ENCODE results near the gene FXN. TPM values are rescaled to one million over a fixed set of nuclear protein-coding genes. Genes with fewer than 3 reads are reported as not detected.
A peak's percentile ranks its signal among the peaks of the same experiment; 100 is the strongest.

FXN gene
- total and polyA plus RNA-seq, 4 donors = 3.6 to 13.5 (median 10.6) TPM

DNA sequence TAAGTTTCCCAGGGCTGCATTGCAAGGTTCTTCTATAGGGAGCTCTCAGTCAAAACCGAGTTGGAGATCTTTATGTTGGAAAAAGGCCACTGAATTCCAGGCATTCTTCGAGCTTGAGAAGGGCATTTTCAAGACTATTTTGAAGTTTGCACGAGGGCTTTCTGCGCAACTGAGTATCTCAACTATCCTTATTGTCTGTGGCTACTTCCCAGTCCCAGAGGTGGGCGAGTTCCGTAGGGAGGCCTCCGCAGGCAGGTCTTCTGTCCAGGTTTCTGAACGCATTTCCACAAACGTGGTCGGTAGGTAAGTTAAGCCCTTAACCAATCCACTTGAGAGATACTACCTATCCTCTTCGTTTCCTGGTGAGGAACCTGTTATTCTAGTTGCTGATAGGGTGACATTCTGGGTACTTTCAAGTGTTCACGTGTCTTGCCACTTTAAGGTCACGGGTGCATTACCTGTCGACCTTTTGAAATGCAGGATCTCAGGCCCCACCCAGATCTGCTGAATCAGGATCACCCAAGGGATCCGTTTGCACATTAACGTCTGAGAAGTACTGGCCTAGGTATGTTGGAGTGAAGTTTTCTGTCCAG is 87.1 kb downstream of the FXN start:
- H3K36me3 ChIP-seq (ENCODE audit: control insufficient read depth in 4 of 4, insufficient read depth in 4 of 4, low read length in 4 of 4) = no peaks in the 10 kb centered on the region
- H3K9ac ChIP-seq (ENCODE audit: insufficient read depth in 1 of 2, low read length in 2 of 2) = peak overlapping the region; percentile 43 to 45
- H3K4me3 ChIP-seq = peak overlapping the region; percentile 90
- H3K4me1 ChIP-seq (ENCODE audit: control insufficient read depth in 5 of 5, insufficient read depth in 5 of 5, low read length in 5 of 5) = peaks cover 0 to 13% (median 2%) of the 10 kb centered on the region in 5 donors
- DNase-seq (peak; percentile 49 to 72 (median 70)), ATAC-seq (ENCODE audit: insufficient read depth, low FRiP score) (peak; percentile 24)
- WGBS, 2 donors = 28 to 44% methylated on average over 16 of the region's 16 CpGs
- no peaks in the 10 kb centered on the region for H3K27me3 ChIP-seq (ENCODE audit: control insufficient read depth in 3 of 3, insufficient read depth in 3 of 3, low read length in 2 of 3)
- TF ChIP-seq, protein P1, sequence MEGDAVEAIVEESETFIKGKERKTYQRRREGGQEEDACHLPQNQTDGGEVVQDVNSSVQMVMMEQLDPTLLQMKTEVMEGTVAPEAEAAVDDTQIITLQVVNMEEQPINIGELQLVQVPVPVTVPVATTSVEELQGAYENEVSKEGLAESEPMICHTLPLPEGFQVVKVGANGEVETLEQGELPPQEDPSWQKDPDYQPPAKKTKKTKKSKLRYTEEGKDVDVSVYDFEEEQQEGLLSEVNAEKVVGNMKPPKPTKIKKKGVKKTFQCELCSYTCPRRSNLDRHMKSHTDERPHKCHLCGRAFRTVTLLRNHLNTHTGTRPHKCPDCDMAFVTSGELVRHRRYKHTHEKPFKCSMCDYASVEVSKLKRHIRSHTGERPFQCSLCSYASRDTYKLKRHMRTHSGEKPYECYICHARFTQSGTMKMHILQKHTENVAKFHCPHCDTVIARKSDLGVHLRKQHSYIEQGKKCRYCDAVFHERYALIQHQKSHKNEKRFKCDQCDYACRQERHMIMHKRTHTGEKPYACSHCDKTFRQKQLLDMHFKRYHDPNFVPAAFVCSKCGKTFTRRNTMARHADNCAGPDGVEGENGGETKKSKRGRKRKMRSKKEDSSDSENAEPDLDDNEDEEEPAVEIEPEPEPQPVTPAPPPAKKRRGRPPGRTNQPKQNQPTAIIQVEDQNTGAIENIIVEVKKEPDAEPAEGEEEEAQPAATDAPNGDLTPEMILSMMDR (IDR thresholded peaks at IDR 0.05; ENCODE audit: control extremely low read depth, extremely low read depth) = no peak
- peak overlapping the region; percentile 75 to 99 for H3K27ac ChIP-seq (ENCODE audit: low read depth in 1 of 2, low read length in 1 of 2)
- H3K9me3 ChIP-seq (ENCODE audit: control insufficient read depth in 4 of 4, insufficient read depth in 3 of 4, low read length in 3 of 4) = no peaks in the 10 kb centered on the region

DNA sequence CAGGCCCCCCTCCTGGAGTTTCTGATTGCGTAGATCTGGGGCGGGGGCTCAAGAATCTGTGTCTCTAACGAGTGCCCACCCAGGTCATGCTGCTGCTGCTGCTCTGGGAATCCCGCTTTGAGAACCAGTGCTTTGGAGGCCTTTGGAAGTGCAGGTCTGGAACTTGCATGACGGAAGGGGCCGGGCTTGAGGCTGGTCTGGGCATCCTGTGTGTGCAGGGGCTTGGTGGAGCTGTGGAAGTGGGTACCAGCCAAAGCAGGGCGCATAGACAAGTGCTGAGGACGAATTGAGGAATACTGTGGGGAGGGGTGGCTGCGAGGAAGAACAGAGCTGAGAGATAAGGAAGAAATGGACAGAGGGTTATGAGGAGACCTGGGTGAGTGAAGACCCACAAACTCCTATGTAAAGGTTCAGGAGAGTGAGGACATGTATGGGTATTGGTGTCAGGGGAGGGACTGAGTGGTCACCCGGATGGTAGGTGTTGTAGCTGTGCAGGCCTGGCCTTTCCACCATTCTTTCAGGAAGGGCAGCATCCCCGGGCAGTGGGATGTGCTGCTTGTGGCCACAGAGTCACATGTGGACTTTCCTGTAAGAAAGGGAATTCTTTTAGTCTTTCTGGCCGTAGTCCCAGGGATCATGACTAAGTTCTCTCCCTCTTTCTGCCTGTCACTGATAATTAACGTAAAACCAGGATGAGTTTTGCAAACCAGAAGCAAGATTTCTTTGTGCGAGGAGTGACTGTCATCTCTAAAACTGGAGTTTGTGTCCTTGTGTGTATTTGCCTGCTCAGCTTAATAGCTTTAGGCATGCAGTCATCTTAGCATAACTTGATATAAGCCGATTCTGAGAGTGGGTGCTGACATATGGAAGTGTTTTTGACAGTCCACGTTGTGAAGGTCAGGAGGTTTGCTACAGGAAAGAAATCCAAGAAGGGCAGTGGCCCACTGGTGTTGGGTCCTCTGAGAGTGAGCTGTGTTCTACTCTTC is 95.2 kb downstream of the FXN start:
- TF ChIP-seq, protein P1 (IDR thresholded peaks at IDR 0.05; ENCODE audit: control extremely low read depth, extremely low read depth) = no peak
- Histone ChIP-seq H3K27ac (ENCODE audit: low read depth in 1 of 2, low read length in 1 of 2) (peak overlapping the region; percentile 40 to 58), H3K27me3 (ENCODE audit: control insufficient read depth in 3 of 3, insufficient read depth in 3 of 3, low read length in 2 of 3) (no peaks in the 10 kb centered on the region), H3K9me3 (ENCODE audit: control insufficient read depth in 4 of 4, insufficient read depth in 3 of 4, low read length in 3 of 4) (no peaks in the 10 kb centered on the region), H3K36me3 (ENCODE audit: control insufficient read depth in 4 of 4, insufficient read depth in 4 of 4, low read length in 4 of 4) (peaks cover 0 to 5% (median 0%) of the 10 kb centered on the region in 4 donors), H3K9ac (ENCODE audit: insufficient read depth in 1 of 2, low read length in 2 of 2) (no peak overlapping the region), H3K4me1 (ENCODE audit: control insufficient read depth in 5 of 5, insufficient read depth in 5 of 5, low read length in 5 of 5) (peaks cover 7 to 24% (median 12%) of the 10 kb centered on the region in 5 donors), H3K4me3 (no peak overlapping the region)
- DNase-seq (peak in 1 of 3 donors; percentile 21), ATAC-seq (ENCODE audit: insufficient read depth, low FRiP score) (peak; percentile 35)
- 61 to 68% methylated on average over 16 of the region's 16 CpGs for WGBS, 2 donors

- ATAC-seq (ENCODE audit: insufficient read depth, low FRiP score) (peak; percentile 80), DNase-seq (peak in 2 of 3 donors; percentile 40 to 56)
- Histone ChIP-seq H3K9ac (ENCODE audit: insufficient read depth in 1 of 2, low read length in 2 of 2) (no peak overlapping the region), H3K4me1 (ENCODE audit: control insufficient read depth in 5 of 5, insufficient read depth in 5 of 5, low read length in 5 of 5) (peaks cover 7 to 26% (median 12%) of the 10 kb centered on the region in 5 donors), H3K9me3 (ENCODE audit: control insufficient read depth in 4 of 4, insufficient read depth in 3 of 4, low read length in 3 of 4) (no peaks in the 10 kb centered on the region), H3K27ac (ENCODE audit: low read depth in 1 of 2, low read length in 1 of 2) (peak overlapping the region; percentile 28 to 58), H3K36me3 (ENCODE audit: control insufficient read depth in 4 of 4, insufficient read depth in 4 of 4, low read length in 4 of 4) (peaks cover 0 to 5% (median 0%) of the 10 kb centered on the region in 4 donors), H3K27me3 (ENCODE audit: control insufficient read depth in 3 of 3, insufficient read depth in 3 of 3, low read length in 2 of 3) (no peaks in the 10 kb centered on the region), H3K4me3 (no peak overlapping the region)
- 79 to 82% methylated on average over 1 of the region's 1 CpG for WGBS, 2 donors
- TF ChIP-seq, protein P1 (IDR thresholded peaks at IDR 0.05; ENCODE audit: control extremely low read depth, extremely low read depth) = no peak
These were observed 96.1 kb downstream of the FXN start for GRCh38 chr9:69131682-69132081.
